Sciatic nerve (tissue), 2 donors: ENCODE data around the gene PRKACB. TPM values are rescaled to one million over a fixed set of nuclear protein-coding genes. Genes with fewer than 3 reads are reported as not detected.

ENCODE experiments used
- ATAC-seq: fragments of 200-7000 bp; cut with Tn5 transposase; one replicate; pipeline ENCODE4 v1.9.1; 2020; ENCODE audit warnings: mild to moderate bottlenecking, moderate library complexity
- DNase-seq: peaks from one replicate; pipeline ENCODE4 v3.0.0-alpha.2; 2020; ENCODE audit warnings: low spot score
- intact Hi-C: fragments of 100-400 bp; cut with DNase I; formaldehyde crosslinking; loops from one replicate; pipeline ENCODE4 v1.14.2; 2022
- total RNA-seq: library from RNA; stranded (reverse); fragmentation: NEBNext Ultra II Directional; extraction: Animal tissue kit (Norgen Biotek cat#: 25700); gene quantifications from one replicate; pipeline ENCODE4 v1.2.1, GENCODE V29; 2021
- donor health status: DM: no; HTN: no; CAD: no.
- donor health status: DM: no; HTN: no; CAD: no.

The PRKACB gene
- total RNA-seq, 1 donor from 2014 or later: 28.0 TPM

DNA sequence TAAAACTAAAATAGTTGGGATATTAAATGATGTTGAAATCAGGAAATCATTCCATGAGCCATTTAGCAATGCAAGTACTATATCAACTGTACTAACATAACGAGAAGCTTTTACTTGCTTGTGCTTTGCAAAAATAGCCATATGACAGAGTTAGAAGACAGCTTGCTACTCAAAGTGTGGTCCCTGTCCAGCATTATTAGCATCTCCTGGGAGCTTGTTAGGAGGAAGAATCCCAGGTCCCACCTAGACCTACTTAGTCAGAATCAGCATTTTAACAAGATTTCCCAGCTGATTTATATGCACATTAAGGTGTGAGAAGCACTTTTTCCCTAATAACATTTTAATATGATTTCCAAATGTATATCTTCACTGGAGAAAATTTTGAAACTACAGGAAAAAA lies 4.7 kb downstream of the PRKACB start:
- ATAC-seq (no peak), DNase-seq (no peak)
- intact Hi-C loops: no loop called here

DNA sequence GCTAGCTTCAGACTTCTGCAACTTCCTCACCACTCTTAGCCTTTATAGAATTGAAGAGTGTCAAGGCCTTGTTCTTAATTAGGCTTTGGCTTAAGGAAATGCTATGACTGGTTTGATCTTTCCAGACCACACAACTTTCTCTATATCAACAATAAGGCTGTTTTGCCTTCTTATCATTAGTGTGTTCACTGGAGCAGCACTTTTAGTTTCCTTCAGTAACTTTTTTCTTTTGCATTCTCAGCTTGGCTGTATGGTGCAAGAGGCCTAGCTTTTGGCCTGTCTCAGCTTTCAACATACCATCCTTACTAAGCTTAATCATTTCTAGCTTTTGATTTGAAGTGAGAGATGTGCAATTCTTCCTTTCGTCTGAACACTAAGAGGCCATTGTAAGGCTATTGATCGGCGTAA lies 8.6 kb downstream of the PRKACB start:
- no peak for ATAC-seq
- DNase-seq: no peak
- intact Hi-C loops: no loop called here

DNA sequence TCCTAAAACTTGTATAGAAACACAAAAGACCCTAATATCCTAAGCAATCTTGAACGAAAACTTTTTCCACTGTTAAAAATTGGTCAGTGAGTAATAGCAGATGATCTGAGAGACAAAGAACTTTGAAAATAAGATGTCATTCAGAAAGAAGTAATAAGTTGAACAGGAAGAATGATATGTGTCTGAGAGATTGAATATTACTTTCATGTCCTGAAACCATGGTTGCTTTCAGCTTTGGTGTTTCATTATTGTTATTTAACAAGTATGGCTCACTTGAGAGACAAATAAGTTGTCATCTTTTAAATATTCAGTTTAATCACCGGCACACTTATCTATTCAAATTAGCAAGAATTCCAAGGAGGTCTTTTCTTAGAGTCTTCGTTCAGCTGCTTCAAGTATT lies 11.4 kb downstream of the PRKACB start:
- ATAC-seq (no peak), DNase-seq (no peak)
- intact Hi-C loops: no loop called here

DNA sequence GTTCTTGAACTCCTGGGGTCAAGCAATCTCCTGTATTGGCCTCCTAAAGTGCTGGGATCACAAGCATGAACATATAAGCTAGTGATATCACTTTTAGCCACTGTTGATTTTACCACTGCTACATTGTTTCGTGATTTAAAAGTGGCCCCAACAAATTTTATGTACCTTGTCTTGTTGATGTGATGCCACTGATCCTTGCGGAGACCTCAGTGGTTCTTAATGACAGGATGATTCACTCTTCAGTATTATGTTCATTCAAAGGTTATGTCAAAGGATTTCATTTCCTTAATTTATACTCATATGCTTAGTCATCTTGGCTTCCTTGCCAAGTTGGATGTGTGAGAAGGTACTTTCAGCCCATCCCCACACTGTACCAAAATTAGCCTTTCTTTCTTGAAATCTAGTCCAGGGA lies 12.1 kb downstream of the PRKACB start:
- DNase-seq (no peak), ATAC-seq (no peak)
- intact Hi-C loops: no loop called here

DNA sequence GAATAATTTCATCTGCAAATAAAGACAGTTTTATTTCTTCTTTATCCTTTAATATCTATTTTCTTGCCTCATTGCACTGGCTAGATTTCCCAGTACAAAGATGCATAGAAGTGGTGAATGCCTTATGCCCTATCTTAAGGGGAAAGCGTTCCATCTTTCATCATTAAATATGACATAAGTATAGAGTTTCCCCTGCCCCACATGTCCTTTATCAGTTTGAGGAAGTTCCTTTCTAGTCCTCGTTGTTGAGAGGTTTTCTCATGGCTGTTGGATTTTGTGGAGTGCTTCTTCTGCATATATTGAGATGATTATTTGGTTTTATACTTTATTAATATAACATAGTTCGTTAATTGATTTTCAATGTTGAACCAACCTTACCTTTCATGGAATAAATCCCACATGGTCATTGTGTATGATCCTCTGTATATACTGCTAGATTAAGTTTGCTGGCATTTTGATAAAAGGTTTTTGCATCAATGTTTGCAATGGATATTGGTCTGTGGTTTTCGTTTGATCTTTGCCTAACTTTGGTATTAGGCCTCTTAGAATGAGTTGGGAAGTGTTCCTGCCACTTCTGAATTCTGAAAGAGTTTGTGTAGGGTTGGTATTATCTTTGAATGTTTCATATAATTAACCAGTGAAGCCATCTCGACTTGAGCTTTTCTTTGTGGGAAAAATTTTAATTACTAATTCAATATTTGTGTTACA lies 15.6 kb downstream of the PRKACB start:
- ATAC-seq: no peak
- intact Hi-C loops: no loop called here

DNA sequence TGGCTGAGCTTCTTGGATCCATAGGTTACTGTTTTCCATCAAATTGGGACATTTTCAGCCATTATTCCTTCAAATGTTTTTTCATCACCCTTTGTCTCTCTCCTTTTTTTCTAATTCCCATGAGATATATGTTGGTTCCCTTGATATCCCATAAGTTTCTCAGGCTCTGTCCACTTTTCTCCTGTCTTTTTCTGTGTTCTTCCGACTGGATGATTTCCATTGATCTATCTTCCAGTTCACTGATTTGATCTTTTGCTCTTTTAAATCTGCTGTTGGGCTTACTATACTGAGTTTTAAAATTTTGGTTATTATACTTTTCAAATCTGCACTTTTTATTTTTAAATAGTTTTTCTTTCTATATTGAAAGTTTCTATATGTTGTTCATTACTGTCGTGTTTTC lies 18.2 kb downstream of the PRKACB start:
- intact Hi-C loops: no loop called here

More for the DNA sequence above, 15.6 kb downstream of the PRKACB start:
- DNase-seq: no peak

DNA sequence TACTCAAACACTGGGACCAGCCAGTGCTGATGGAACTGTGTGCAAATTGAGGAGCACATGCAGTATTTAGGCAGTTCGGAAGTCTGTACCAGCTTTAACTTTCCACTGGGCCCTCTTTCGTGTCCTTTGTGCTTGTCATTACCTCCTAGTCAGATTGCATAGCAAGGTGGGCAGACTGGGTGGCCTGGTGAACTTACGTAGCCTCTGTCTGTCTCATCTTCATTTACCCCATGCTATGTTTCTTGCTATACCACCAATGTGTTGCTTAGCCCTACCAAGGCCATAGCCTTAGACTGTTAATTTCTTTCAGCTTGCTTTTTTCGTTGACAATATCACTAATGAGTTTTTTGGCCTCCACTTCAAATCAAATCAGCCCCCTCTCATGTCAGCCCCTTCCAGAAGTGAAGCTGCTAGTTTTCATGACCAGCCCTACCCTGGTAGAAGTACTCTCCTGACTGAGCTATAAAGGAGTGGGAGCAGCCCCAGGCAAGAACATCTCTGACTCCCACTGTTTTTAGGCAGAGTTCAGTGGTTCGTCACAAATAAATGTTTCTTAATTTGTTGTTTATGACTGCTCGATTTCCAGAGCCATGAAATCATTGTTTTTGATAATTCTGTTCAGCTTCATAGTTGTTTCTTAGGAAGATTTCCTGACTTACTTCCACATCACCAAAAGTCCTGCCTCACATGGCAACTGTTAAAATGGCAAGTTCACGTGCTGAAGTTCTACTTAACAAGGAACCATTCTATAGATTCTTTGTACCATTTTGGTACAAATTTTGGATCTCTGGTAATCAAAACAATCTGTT lies 19.3 kb downstream of the PRKACB start:
- DNase-seq: no peak
- intact Hi-C loops: no loop called here
- peak; percentile 46 for ATAC-seq

More for the DNA sequence above, 18.2 kb downstream of the PRKACB start:
- ATAC-seq (no peak), DNase-seq (no peak)

DNA sequence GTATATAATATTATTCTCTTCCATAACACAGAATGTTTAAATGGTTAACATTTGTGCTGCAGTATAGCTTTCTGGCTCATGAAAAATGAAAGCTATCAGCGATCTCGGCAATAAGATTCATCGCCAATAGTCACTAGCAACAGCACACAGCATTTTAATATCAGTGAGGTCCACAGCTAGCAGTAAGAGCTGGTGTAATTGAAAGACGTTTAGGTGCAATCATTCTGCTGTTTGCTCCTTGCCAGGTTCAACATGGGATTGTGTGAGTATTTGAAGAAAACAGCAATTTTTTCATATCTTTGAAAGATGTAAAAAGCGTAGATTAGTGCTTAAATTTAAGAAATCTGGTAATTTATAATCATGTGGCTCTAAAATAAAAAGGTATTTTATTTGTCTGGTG lies 20.1 kb downstream of the PRKACB start:
- no peak for DNase-seq
- peak; percentile 55 for ATAC-seq
- intact Hi-C loops: no loop called here

DNA sequence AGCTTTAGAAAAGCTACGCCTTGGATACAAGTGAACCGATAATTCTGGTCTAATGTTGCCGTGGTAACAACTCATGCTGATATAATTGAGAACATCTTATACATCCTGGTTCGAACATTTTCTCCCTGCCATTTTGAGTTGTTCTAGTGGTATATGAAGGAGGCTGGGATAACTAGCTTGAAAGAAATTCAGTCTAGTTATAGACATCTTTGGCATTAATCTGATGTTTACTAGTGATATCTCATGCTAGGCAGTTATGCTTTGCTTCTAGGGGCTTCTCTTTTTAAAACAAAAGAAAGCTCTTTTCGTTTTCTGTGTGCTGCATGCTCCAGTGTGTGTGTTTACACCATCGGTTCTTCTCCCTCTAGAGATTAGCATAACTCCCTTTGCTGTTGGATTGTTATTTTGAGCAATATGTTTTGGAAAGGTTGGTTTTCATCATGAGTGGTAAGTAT lies 20.5 kb downstream of the PRKACB start:
- ATAC-seq (no peak), DNase-seq (no peak)
- intact Hi-C loops: no loop called here

DNA sequence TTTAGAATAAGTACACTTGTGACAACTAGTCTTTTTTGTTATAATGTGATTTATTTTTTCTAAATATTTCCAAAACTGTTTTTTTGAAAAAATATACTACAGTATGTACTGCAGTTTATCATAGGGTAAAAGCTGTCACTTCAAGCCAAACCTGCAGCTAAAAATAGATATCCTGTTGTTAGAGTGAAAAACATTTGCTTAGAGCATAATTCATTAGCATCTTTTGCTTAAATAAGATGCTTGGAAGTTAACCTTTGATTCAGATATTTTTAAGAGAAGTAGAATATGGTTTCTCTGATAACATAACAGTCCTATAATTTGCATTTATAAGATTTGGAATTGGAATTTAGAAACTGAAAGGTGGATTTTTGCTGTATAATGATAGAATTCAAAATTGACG lies 21.5 kb downstream of the PRKACB start:
- no peak for DNase-seq
- intact Hi-C loops: no loop called here
- ATAC-seq: no peak

DNA sequence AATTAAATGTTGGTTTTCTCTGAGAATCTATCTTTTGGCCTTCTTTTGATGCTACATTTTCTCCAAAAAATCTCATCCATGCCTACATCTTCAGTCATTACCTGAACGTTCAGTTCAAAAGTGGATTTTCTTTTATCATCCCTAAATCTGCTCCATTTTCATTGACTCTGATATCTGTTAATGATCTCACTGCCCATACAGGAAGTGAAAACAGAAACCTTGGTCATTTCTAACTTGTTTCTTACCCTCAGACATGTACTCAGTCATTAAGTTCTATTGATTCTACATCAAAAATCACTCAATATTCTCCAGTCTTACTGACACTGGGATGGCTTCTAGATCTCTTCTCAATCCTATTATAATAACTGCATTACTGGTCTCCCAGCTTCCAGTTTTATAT lies 22.7 kb downstream of the PRKACB start:
- intact Hi-C loops: no loop called here
- no peak for ATAC-seq
- no peak for DNase-seq

DNA sequence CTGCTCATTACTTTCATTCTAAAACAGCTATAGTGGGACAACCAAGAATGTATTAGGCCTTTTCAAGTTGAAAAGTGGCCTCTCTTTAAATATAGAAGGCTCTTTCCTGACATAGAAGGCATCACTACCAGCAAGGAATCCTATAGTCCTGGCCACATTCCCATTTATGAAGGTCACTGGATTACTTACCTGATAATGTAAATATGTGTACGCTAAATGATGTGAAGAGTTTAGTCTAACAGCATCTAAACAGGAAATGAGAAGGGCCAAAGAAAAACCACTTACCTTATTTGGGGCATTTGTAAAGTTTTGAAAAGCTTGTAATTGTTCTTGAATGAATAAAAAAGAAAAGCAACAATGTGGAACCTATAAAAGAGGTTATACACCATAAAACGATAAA lies 24.7 kb downstream of the PRKACB start:
- no peak for ATAC-seq
- DNase-seq: no peak
- intact Hi-C loops: no loop called here

DNA sequence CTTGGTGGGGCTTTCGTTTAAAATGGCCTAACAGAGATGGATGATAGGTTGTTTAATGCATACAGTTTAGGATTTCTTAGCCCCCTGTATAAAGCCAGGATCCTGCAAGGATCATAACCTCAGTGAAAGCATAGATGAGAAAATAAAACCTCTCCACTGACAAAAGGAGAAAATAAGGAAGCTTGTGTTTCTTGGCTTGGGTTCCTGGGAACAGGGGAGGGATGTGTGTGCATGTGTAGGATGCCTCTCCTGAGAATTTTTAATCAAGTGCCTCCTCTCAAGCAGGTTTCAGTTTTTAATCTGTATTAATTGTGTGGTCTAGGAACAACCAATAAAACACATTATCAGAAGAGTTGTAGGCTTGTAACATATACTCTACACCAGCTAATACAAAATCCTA lies 26.1 kb downstream of the PRKACB start:
- DNase-seq: no peak
- no peak for ATAC-seq
- intact Hi-C loops: no loop called here

DNA sequence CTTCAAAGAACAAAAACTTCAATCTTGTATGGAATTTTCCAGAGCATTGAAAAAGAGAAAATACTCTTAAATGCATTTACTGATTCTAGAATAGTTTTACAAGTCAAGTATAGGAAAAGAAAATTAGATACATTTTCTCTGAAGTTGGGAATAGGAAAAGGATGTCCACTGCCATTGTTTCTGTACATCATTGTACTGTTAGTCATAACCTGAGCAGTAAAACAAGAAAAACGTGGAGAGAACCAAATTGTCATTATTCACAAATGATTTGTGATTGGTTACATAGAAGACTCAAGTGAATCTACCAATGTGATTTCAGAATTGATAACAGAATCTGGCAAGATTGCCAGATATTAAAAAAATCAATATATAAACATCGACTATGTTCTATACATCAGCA lies 27.4 kb downstream of the PRKACB start:
- intact Hi-C loops: no loop called here

DNA sequence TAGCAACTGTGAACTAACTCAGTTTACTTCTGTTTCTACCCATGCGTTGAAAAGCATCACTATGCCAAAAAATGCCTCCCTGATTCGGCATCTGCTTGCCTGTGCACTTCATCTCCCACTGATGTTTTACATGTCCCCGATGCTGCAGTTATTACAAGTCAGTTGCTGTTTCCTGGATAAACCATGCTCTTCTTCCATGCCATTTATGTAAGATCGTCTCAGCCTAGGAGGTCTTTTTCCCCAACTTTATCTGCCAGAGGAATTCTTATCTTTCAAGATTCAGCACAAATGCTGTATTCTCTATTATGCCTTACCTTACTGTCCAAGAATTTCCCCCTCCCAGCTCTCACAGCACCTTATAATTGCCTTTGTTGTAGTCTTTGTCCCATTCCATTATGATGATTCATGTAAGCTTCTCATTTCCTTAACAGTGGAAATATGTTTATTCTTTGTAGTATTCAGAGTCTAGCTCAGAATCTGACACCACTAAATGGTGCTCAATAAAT lies 30.0 kb downstream of the PRKACB start:
- intact Hi-C loops: no loop called here
- DNase-seq (no peak), ATAC-seq (no peak)

More for the DNA sequence above, 27.4 kb downstream of the PRKACB start:
- ATAC-seq (no peak), DNase-seq (no peak)

DNA sequence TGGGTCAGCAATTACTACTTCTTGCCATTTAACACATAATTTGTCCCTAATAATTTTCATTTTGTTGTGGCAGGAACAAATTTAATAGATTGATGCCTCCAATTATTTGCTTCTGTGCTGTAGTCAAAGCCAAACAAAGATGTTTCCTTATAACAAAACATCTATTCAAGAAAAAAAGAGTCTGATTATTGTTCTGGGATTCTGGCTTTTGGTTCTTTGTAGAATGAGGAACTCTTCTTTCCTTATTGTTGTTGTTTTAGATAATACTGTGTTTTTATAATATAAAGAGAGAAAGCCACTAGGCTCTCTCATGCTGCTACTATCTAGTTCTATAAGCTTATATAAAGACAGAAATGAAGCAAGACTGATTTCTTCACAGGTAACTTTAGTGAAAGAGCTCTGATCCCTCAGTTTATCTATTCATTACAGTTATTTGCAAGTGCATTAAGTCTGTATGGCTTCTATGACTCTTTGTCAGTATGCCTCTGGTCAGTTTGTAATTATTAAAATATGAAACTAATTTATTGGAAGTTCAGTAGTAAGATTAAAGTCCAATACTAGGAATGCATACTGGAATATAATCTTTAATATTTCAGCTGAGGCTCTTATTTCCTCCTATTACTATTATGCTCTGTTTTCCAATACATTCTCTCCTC lies 37.4 kb downstream of the PRKACB start:
- ATAC-seq (no peak), DNase-seq (no peak)
- intact Hi-C loops: no loop called here

DNA sequence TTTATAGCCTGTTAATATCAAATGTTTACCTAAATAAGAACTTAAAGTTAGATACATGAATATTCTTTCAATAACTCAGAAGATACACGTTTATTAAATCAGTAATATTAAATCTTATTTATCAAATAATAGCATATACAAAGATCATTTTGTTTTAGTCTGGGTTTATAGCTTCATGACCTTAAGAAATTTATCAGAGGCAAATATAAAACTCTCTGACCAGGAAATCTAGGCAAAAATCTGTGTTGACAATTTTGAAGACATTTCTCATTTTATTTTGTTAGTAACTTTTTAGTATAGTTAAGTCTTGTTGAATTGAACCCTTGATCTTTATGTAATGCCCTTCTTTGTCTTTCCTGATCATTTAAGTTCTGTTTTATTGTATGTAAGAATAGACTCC lies 46.4 kb downstream of the PRKACB start:
- DNase-seq (no peak), ATAC-seq (no peak)
- intact Hi-C loops: no loop called here

DNA sequence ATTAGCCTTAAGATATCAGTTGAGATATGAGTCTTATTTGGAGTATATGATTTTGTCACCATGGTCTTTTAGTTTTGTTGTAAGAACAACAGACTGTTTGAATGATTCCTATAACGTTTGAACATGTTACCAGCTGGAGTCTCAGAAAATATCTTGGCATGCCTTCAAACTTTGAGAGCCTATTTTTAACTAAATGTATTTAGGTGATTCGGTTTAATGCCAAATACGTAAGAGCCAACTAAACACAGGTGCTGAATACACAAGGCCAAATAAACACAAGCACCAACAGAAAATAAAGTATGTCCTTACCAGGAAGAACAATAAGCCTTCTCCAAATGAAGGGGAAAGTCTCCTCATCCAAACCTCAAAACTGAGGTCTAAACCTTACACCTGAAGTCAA lies 48.6 kb downstream of the PRKACB start:
- no peak for ATAC-seq
- intact Hi-C loops: no loop called here

DNA sequence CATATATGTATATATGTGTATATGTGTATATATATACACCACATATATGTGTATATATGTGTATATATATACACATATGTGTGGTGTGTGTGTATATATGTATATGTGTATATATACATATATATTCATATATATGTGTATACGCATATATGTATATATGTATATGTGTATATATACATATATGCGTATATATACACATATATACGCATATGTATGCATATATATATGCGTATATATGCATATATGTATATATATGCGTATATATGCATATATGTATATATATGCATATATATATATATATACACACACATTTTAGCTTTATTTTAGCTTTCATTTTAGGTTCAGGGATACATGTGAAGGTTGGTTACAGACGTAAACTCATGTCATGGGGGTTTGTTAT lies 54.8 kb downstream of the PRKACB start:
- intact Hi-C loops: no loop called here
- ATAC-seq (no peak), DNase-seq (no peak)

More for the DNA sequence above, 48.6 kb downstream of the PRKACB start:
- no peak for DNase-seq

DNA sequence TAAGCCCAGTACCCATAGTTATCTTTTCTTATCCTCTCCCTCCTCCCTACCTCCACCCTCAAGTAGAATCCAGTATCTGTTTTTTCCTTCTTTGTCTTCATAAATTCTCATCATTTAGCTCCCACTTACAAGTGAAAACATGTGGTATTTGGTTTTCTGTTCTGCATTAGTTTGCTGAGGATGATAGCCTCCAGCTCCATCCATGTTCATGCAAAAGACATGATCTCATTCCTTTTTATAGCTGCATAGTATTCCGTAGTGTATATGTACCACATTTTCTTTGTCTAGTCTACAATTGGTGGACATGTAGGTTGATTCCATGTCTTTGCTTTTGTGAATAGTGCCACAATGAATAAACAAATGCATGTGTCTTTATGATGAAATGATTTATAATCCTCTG lies 55.2 kb downstream of the PRKACB start:
- intact Hi-C loops: no loop called here
- ATAC-seq: no peak
- DNase-seq: no peak
